ENCODE results near the gene ATAD3B.

ATAD3B gene

DNA sequence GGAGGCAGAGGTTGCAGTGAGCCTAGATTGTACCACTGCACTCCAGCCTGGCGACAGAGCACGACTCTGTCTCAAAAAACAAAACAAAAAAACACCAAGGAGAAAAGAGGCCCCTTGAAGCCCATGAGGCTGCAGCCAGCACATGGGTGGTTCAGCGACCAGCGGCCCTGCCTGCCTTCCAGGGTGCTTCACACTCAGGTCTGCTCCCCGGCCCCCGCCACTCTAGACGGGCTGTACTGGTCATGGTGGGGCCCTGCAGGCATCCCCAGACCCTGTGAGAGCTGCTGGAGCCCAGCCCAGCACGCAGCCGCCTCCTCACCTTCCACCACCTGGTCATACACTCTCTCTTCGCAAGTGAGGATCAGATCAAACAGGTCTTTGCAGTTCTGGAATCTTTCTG is 73.0 kb downstream of the ATAD3B start:
- Mint-ChIP-seq H3K36me3 (peaks cover 23% of the 10 kb centered on the region), H3K9me3 (no peaks in the 10 kb centered on the region), H3K4me3 (no peak overlapping the region), H3K4me1 (peaks cover under 1% of the 10 kb centered on the region), H3K27ac (no peak overlapping the region)
- no peak for ATAC-seq
- DNase-seq (ENCODE audit: low spot score in 2 of 2), result no peak

Data from stimulated activated effector memory CD8-positive, alpha-beta T cell treated with anti-CD3 and anti-CD28 coated beads, Interleukin-12 subunit alpha, Interleukin-12 subunit beta, amount 100 ng/mL, for 72 hours (primary cell).